Measurements from ENCODE around the gene TGFBRAP1. TPM values are rescaled to one million over a fixed set of nuclear protein-coding genes. Genes with fewer than 3 reads are reported as not detected.

TGFBRAP1 gene
- total RNA-seq, 2 donors from 2014 or later, result 26.0 to 30.7 TPM

- TF ChIP-seq, protein P1, sequence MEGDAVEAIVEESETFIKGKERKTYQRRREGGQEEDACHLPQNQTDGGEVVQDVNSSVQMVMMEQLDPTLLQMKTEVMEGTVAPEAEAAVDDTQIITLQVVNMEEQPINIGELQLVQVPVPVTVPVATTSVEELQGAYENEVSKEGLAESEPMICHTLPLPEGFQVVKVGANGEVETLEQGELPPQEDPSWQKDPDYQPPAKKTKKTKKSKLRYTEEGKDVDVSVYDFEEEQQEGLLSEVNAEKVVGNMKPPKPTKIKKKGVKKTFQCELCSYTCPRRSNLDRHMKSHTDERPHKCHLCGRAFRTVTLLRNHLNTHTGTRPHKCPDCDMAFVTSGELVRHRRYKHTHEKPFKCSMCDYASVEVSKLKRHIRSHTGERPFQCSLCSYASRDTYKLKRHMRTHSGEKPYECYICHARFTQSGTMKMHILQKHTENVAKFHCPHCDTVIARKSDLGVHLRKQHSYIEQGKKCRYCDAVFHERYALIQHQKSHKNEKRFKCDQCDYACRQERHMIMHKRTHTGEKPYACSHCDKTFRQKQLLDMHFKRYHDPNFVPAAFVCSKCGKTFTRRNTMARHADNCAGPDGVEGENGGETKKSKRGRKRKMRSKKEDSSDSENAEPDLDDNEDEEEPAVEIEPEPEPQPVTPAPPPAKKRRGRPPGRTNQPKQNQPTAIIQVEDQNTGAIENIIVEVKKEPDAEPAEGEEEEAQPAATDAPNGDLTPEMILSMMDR (IDR thresholded peaks at IDR 0.05), result no peak
These were observed 7.5 kb downstream of the TGFBRAP1 start for GRCh38 chr2:105321875-105322646.

DNA sequence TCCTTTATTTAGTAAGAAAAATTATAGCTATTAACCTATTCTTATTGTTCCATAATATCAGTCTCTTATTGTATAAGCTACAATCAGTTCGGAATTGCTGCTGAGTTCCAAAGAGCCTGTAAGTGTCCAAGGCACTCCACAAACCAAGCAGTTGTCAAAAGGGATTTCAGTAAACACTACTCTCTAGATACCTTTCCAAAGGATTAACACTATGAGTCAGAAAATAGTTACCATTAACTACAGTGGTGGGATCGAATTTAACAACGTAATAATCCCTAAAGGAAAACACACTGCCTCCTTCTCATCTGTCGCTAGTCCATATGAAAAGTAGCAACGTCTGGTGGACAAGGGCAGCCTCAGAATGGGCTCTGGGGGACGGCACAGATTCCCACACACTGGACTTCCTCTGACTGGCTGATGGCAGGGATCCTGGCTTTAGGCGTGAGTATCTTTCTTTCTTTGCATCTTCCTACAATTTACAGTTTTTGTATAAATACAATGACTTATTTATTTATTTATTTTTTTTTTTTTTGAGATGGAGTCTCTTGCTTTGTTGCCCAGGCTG, 8.8 kb downstream of the TGFBRAP1 start:
- Histone ChIP-seq H3K4me3 (no peak overlapping the region), H3K36me3 (no peaks in the 10 kb centered on the region), H3K4me1 (ENCODE audit: control insufficient read depth in 1 of 2, low read depth in 2 of 2) (peaks cover 0 to 5% of the 10 kb centered on the region in 2 donors), H3K27ac (no peak overlapping the region), H3K9me3 (no peaks in the 10 kb centered on the region), H3K27me3 (replicated peaks; ENCODE audit: insufficient read depth) (no peaks in the 10 kb centered on the region)
- TF ChIP-seq, protein P1 (IDR thresholded peaks at IDR 0.05), result no peak
- ATAC-seq (ENCODE audit: insufficient number of reproducible peaks, low FRiP score, low read depth) (no peak), DNase-seq (ENCODE audit: low spot score) (no peak)

More at GRCh38 chr2:105321875-105322646, 7.5 kb downstream of the TGFBRAP1 start:
- H3K27me3 ChIP-seq (replicated peaks; ENCODE audit: insufficient read depth), result no peaks in the 10 kb centered on the region
- peaks cover 0 to 5% of the 10 kb centered on the region in 2 donors for H3K4me1 ChIP-seq (ENCODE audit: control insufficient read depth in 1 of 2, low read depth in 2 of 2)
- DNase-seq (ENCODE audit: low spot score) (no peak), ATAC-seq (ENCODE audit: insufficient number of reproducible peaks, low FRiP score, low read depth) (no peak)
- H3K27ac ChIP-seq, result no peak overlapping the region
- no peaks in the 10 kb centered on the region for H3K9me3 ChIP-seq
- H3K36me3 ChIP-seq, result no peaks in the 10 kb centered on the region
- H3K4me3 ChIP-seq, result no peak overlapping the region

DNA sequence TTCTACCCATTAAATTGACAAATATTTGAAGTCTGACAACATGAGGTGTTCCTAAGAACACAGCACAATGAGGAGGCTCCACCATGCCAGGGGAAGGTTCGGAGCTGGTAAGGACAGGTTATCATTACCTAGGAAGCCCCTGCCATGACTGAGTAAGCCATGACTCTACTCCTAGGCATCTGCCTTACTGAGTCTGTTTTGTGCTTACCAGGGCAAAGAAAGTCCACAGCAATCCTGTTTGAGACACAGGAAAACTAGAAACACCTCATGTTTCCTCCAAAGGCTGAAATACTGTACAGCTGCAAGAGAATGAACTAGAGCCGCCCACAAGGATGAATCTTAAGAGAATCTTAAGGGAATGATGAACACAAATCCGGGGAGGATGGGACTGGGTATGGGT, 11.6 kb downstream of the TGFBRAP1 start:
- peaks cover 0 to 5% of the 10 kb centered on the region in 2 donors for H3K4me1 ChIP-seq (ENCODE audit: control insufficient read depth in 1 of 2, low read depth in 2 of 2)
- TF ChIP-seq, protein P1 (IDR thresholded peaks at IDR 0.05), result no peak
- ATAC-seq (ENCODE audit: insufficient number of reproducible peaks, low FRiP score, low read depth), result no peak
- H3K27ac ChIP-seq, result no peak overlapping the region
- DNase-seq (ENCODE audit: low spot score), result no peak
- no peaks in the 10 kb centered on the region for H3K9me3 ChIP-seq
- no peaks in the 10 kb centered on the region for H3K36me3 ChIP-seq
- H3K4me3 ChIP-seq, result no peak overlapping the region
- no peaks in the 10 kb centered on the region for H3K27me3 ChIP-seq (replicated peaks; ENCODE audit: insufficient read depth)

GRCh38 chr2:105315314-105315713, 14.2 kb downstream of the TGFBRAP1 start:
- Histone ChIP-seq H3K4me1 (ENCODE audit: control insufficient read depth in 1 of 2, low read depth in 2 of 2) (peaks cover 0 to 5% of the 10 kb centered on the region in 2 donors), H3K27me3 (replicated peaks; ENCODE audit: insufficient read depth) (no peaks in the 10 kb centered on the region), H3K9me3 (no peaks in the 10 kb centered on the region), H3K27ac (no peak overlapping the region), H3K36me3 (no peaks in the 10 kb centered on the region), H3K4me3 (no peak overlapping the region)
- TF ChIP-seq, protein P1 (IDR thresholded peaks at IDR 0.05), result no peak
- ATAC-seq (ENCODE audit: insufficient number of reproducible peaks, low FRiP score, low read depth) (no peak), DNase-seq (ENCODE audit: low spot score) (no peak)

DNA sequence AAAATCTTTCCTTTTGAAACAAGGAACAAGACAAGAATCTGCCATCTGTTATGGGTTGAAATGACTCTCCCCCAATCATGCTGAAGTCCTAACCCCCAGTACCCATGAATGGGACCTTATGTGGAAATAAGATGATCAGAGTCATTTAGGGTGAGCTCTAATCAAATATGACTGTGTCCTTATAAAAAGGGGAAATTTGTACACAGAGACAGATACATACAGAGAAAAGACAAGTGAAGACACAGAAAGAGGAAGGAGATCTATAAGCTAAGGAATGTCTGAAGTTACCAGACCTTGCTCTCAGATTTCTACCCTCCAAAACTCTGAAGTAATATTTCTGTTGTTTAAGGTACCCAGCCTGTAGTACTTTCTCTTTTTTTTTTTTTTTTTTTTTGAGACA, 15.7 kb downstream of the TGFBRAP1 start:
- Histone ChIP-seq H3K27ac (no peak overlapping the region), H3K27me3 (replicated peaks; ENCODE audit: insufficient read depth) (no peaks in the 10 kb centered on the region), H3K4me3 (no peak overlapping the region), H3K9me3 (no peaks in the 10 kb centered on the region), H3K36me3 (no peaks in the 10 kb centered on the region), H3K4me1 (ENCODE audit: control insufficient read depth in 1 of 2, low read depth in 2 of 2) (no peaks in the 10 kb centered on the region)
- DNase-seq (ENCODE audit: low spot score) (no peak), ATAC-seq (ENCODE audit: insufficient number of reproducible peaks, low FRiP score, low read depth) (no peak)
- TF ChIP-seq, protein P1 (IDR thresholded peaks at IDR 0.05), result no peak
